IMR-90 (cell line): ENCODE measurements around the gene USP5.

Experiments used
- BHLHE40 ChIP-seq: fragments of 150-350 bp; IDR thresholded peaks from 2 replicates; pipeline ENCODE4 v1.6.1; 2016; ENCODE audit warnings: mild to moderate bottlenecking, low read depth, low read length
- CEBPB ChIP-seq: IDR thresholded peaks from 2 replicates; pipeline ENCODE4 v1.6.1; 2012; ENCODE audit warnings: low read depth, low read length, improper control_type of control experiment
- CTCF ChIP-seq: conservative IDR thresholded peaks from 2 replicates; pipeline ENCODE4 v1.5.1; 2012; ENCODE audit warnings: mild to moderate bottlenecking, low read depth, low read length, improper control_type of control experiment
- MAZ ChIP-seq: IDR thresholded peaks from 2 replicates; pipeline ENCODE4 v1.6.1; 2012; ENCODE audit warnings: low read depth, mild to moderate bottlenecking, low read length, improper control_type of control experiment, moderate library complexity, borderline replicate concordance
- MXI1 ChIP-seq: IDR thresholded peaks from 2 replicates; pipeline ENCODE4 v1.6.1; 2012; ENCODE audit warnings: low read depth, mild to moderate bottlenecking, low read length, moderate library complexity, borderline replicate concordance
- POLR2A ChIP-seq: IDR thresholded peaks from 2 replicates; pipeline ENCODE4 v1.6.1; 2012; ENCODE audit warnings: mild to moderate bottlenecking, low read depth, low read length
- RCOR1 ChIP-seq: IDR thresholded peaks from 2 replicates; pipeline ENCODE4 v1.6.1; 2012; ENCODE audit warnings: mild to moderate bottlenecking, low read length, improper control_type of control experiment; ENCODE audit not compliant: insufficient replicate concordance

- TF ChIP-seq CEBPB, result no peak
- TF ChIP-seq MXI1, result no peak
- TF ChIP-seq CTCF, result no peak
- no peak for TF ChIP-seq MAZ
- TF ChIP-seq RCOR1, result no peak
- no peak for TF ChIP-seq POLR2A
- no peak for TF ChIP-seq BHLHE40
These were observed 4.3 kb upstream of the USP5 start for GRCh38 chr12:6847676-6848075.
